ENCODE measurements around the gene NFIC.
A peak's percentile ranks its signal among the peaks of the same experiment; 100 is the strongest.

GRCh38 chr19:3361384-3362216, 4.8 kb upstream of the NFIC start:
- TF ChIP-seq CTCF (IDR thresholded peaks at IDR 0.05; ENCODE audit: low read depth, low read length, missing input control) (no peak), SP1 (IDR thresholded peaks at IDR 0.05) (no peak), TAF1 (conservative IDR thresholded peaks at IDR 0.05) (no peak), JUND (IDR thresholded peaks at IDR 0.05) (no peak), GABPA (IDR thresholded peaks at IDR 0.05 in 1 of 2, conservative IDR thresholded peaks at IDR 0.05 in 1 of 2) (no peak), YY1 (IDR thresholded peaks at IDR 0.05) (no peak), RAD21 (IDR thresholded peaks at IDR 0.05) (no peak), NR2F2 (IDR thresholded peaks at IDR 0.05) (no peak), ATF3 (IDR thresholded peaks at IDR 0.05) (no peak), REST (IDR thresholded peaks at IDR 0.05) (peak; percentile 37), HNF4A (conservative IDR thresholded peaks at IDR 0.05) (peak; percentile 36 to 53)
